GM21825 (cell line): ENCODE measurements around the gene ARF3.
A peak's percentile ranks its signal among the peaks of the same experiment; 100 is the strongest.

ENCODE experiments used
- ATAC-seq: cut with Tn5 transposase; IDR thresholded peaks from one replicate; pipeline ENCODE4 v1.9.1; 2021; ENCODE audit warnings: mild to moderate bottlenecking, moderate library complexity; ENCODE audit not compliant: unreplicated experiment

The ARF3 gene

DNA sequence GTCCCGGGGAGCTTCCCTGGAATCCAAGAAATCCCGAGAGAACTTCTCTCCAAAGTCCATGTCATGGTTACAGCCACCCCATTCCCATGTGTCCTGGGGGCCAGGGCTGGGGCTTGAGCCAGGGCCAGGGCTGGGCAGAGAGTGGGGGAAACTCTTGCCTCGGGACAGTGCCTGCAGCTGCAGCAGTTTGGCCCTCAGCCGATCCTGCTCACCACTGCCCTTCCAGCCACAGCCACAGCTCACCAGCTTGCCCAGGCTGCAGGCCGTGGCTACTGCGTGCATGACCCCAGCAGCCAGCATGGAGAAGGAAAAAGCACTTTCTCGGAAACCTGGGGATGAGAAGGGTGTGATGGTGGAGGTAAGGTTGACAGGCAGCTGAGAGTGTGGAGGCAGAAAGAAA is 10.7 kb upstream of the ARF3 start:
- ATAC-seq, result no peak

DNA sequence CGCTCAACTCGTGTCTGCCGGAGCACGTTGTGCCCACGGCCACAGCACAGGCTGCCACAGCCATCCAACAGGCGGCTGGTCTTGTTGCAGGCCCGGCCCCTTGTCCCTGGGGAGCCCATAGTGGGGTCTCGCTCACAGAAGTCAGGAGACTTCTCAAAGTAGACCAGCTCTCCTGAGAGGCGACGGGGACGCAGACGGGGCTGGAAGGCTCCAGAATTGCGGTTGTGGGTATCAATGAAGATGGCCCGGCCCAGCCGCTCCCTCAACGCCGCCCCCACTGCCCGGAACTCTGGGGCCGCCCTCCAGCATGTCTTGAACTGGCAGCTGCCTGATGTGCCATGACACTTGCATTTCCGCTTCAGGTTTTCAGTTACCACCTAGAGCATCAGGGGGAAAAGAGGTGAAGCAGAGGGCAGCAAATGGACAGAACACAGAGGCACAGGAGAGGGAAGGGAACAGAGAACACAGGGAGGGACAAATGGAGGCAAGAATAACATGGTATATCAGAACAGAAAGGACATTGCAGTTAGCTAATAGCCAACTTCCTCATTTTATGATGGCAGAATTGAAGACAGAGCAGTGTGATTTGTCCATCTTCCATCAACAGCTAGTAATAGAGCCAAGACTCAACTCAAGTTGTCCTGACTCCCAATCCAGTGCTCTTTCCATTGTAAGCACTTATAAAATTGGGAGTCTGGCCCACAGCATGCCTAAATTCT is 9.0 kb upstream of the ARF3 start:
- ATAC-seq, result no peak

DNA sequence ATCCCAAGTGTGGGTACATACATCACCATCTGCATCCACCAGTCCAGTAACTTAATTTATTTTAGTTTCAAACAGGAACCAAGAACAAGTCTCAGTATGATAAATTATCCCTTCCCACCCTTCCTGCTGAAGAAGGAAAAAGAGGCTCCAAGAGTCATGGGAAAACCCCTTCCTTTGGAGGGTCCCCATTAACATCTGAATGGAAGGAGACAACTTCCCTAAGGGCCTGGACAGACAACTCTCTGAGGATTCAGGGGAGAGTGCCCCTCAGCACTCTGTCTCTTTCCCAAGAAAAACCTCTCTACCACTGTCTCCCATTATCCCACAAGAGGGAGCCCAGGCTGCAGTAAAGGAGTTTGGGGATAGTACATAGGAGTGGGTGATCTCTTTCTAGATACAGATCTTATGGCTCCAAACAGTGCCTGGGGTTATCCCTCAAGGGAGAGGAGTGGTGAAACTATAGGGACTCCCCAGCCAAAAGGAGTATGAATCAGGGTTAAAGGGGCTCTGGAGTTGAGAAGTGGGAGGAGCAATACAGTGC is 8.1 kb upstream of the ARF3 start:
- ATAC-seq, result no peak

DNA sequence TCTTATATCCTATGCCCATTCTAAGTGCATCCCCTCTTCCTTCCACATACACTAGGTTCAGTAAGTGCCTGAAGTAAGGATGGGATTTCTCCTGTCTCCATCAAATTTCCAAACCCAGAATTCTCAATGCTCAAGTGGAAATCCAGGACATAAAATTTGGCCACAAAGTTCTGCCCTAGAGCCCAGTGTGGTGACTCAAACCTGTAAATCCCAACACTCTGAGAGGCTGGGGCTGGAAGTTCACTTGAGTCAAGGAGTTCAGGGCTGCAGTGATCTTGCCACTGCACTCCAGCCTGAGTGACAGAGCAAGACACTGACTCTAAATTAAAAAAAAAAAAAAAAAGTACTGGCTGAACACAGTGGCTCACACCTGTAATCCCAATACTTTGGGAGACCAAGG is 4.5 kb upstream of the ARF3 start:
- no peak for ATAC-seq

DNA sequence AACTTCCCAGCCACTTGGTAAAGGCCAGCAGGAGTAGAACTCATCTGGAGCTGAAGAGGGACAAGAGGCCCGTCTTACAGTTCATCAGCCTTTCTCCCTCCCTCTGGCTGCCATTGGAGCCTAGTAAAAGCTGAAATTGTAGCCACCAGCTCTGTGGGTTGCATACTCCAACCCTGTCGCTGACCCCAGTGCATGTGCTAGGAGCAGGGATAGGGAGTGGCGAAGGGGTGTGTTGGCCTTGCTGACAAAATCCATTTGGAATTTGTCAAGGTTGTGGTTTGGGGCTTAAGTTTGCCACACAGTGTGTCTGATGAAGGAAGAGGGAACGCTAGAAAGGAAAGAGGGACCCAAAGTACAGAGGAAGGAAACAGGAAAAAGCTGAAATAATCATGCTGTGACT is 4.0 kb upstream of the ARF3 start:
- no peak for ATAC-seq

DNA sequence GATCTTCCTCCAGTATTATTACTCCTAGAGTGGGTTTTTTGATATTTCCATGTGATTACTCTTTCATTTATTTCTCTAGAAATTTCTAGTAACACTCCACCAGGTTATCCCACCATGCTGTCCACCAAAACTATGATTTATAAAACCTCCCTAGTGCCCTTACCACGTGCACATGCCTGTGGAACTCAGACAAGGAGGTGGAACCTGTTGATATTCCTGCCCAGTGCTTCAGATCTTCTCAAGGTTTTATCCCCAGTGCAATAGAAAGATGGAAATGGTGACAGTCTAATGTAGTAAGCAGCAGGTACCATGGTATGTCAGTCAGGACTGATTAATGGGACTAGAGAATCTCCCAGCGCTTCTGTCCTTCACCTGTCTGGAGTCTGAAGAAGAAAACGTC is 3.5 kb upstream of the ARF3 start:
- ATAC-seq, result no peak

DNA sequence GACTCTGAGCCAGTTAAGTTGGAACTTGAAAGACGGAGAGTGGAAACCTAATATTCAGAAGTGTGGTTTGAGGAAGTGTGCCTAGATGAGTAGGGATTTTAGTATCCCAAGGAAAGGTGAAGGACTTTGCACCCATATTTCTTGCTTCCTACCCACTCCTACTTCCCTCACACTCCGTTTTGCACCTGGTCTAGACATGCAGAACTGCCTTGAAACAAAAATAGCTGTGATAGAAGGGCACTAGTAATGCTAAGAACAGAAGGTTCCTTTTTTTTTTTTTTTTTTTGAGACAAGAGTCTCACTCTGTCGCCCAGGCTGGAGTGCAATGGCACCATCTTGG is 732 bp upstream of the ARF3 start:
- no peak for ATAC-seq

DNA sequence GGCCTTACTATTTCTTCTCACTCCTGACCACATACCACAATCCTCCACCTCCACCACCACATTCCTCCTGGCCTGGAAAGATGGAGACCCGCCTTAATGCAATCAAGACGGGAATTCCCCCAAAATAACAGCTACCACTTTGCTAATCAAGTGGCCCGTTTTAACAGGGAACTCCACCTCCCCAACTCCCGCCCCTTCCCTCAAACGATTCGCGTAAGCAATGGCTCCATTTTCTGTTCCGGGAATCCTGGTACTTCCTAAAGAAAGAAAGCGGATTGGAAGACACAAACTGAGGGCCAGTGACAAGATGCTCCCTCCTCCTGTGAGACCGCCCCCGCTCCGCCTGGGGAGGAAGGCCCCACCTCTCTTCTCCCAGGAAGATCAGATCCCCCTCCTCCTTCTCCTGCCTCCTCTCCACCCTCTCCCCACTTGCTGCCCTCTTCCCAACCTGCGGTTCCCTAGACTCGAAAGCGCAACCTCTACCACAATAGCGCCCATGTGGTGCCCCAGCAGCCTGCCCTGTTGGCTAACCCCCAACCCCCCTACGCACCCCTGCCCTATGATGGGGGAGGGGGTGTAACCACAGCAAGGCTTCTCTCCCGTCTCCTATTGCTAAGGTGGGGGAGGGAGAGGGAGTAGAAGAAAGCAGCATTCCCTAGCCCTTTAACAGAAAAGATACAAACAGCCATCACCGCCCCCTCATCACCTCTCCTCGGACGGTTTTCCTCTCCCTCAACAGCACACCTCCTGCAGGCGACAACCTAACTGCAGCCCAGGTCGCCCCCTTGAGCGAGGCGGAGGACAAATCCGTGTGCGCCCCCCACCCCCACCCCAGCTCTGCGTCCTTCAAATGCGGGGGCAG is 777 bp downstream of the ARF3 start:
- ATAC-seq, result peak; percentile 5

DNA sequence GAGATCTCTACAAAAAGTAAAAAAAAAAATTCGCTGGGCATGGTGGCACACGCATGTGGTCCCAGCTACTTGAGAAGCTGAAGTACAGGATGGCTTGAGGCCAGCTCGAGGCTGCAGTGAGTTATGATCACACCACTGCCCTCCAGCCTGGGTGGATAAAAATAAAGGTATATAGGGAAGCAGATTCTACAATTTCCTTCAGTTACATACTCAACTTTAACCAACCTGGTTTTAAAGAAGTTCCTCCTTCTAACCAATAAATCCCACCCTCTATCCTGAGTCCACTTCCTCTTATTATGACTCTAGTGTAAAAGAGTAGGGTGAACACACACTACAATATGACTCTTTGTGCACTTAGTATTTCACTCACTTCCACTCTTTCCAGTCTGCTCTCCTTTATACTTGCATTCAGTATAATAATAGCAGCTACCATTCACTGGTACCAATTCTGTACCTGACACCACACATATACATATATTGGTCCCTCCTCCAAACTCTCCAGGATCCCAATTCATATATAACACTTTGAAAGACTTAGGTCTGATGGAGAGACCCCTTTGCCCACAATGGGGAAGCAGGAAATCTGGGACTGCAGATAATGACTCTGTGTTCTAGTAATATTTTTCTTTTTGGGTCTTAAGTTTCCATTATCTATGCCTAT is 2.3 kb downstream of the ARF3 start:
- no peak for ATAC-seq

DNA sequence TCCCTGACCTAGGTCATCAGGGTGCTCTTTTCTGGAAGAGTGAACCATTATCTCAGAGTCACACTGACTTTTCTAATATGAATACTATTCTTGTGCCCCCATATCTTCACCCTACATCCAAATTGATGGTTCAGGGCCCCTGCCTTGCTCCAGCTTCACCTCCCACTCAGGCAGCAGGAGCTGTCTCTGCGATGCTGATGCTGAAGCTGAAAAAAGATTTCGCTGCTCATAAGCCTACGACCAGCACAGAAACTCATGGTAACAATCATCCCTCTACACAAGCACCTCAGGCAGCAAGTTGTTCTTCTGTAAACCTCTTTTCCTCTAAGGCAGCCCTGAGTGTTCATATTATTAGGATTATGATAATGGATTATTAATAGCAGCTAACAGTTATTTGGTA is 3.2 kb downstream of the ARF3 start:
- no peak for ATAC-seq

DNA sequence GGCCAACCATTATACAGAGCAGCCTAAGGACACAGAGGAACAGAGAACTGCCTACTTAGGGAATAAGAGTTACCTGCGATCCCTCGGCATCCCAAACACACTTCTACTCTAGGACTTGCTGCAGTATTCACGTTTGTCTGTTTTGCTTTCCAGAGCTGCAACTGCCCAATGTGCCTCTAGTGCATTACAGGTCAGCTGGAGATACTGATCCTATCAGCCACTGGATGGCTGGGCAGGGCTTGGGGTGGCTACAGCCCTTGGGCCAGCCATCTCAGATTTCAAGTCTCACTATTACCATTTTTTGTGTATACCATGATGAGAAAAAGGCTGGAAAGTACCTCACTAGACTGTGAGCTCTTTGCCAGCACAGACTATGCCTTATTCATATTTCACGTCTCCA is 4.6 kb downstream of the ARF3 start:
- no peak for ATAC-seq

DNA sequence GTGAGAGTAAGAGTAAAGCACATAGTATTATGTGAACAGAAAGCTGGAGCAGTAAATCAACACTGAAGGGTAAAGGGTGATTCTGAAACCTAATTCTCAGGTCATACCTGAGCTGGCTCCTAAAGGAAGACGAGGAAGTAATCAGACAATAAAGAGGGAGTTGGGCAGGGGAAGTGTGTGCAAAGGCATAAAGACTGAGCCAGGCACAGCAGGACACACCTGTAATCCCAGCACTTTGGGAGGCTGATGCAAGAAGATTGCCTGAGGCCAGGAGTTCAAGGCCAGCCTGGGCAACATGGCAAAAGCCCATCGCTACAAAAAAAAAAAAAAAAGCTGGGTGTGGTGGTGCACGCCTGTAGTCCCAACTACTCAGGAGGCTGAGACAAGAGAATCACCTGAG is 9.6 kb downstream of the ARF3 start:
- ATAC-seq, result no peak

DNA sequence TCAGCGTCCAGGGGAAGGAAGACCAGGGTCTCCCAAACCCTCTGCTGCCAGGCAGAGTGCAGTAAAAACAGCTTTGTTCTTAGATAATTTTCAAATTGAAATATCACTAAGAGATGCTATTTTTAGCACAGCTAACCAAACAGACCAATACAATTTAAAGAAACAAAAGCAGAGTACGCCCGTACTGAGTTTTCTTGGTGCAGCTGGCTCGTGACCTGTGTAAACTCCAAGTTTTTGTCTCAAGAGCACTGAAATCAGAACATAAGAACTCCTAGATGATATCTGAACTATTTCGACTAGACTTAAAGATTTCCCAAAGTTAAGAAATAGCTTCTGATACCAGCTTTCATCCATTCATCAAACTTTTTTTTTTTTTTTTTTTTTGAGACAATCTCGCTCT is 10.3 kb downstream of the ARF3 start:
- ATAC-seq, result no peak

DNA sequence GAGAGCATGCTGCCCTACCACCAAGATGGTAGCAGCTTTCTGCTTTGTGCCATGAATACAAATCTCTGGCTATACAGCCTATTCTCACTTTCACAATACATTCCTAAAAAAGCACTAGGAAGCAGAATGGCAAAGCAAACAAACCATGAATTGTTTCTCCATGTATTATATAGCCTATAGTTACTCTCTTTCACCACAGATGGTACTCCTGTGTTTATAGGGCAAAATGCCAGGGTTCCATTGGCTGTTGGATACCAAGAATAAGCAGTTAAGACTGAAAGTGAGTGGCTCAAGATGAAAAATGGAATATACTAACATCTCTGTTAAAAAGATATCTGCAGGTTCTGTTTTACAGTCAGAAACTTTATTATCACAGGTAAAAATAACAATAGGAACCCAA is 11.1 kb downstream of the ARF3 start:
- ATAC-seq, result no peak

DNA sequence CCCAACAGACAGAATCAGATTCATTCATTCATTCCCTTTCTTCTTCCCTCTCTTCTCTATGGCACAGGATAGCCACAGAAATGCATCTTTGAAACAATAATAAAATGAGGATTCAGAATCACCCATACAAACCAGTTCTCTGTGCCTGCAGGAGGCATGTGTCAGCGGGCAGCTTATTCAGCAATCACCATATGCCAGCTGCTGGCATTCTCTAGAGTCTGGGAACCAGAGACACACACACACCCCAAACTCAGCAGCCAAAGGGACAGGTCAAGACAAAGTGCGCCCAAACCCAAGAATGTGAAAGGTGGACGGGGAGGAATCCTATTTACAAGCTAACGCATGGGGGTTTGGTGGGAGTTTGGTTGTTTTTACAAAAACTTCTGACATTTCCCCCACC is 14.1 kb downstream of the ARF3 start:
- ATAC-seq, result no peak

DNA sequence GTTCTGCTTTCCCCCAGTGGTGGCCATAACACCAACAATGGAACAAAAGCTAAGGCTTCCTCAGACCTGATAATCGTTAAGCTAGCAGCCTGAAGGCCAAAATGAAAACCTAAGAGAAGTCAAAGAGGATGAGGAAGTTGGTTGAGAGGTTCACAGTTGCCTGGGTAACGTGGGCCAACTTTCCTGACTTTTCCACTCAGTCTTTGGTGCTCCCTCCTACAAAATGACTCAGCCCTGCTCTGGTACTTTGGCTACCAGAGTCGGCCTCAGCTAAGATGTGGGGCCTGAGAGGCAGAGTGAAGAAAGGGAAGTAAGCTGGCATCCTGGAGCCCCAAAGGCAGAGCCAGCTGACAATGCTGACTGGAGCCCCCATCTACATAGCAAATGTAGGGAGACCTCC is 17.1 kb downstream of the ARF3 start:
- no peak for ATAC-seq

DNA sequence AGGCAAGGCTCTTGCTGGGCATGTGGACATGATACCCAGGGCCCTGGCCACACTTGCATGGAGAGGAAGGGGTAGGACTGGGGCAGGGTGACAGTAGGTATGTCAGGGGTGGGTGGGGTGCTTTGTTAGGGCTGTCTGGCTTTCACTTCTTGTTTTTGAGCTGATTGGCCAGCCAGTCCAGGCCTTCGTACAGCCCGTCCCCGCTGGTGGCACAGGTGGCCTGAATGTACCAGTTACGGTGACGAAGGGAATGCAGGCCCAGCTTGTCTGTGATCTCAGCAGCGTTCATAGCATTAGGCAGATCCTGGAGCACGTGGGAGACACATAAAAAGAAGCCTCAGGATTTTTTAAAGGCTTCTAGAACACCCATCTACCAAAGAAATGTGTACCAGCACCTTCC is 18.5 kb downstream of the ARF3 start:
- no peak for ATAC-seq

DNA sequence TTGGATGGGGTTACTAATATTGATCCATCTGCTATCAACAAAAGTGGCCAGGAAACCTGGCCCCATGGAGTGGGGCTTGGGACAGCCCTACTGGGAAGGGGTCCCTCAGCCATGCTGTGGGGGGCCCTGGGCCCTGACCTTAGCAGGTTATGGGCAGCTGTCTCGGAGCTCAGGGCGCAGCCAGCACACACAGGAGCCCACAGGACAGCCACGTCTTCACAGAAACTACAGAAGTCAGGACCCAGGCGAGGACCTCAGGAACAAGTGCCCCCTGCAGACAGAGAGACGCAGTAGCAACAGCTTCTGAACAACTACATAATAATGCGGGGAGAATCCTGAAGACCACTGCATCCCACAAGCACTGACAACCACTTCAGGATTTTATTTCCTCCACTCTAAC is 20.1 kb downstream of the ARF3 start:
- ATAC-seq, result no peak

DNA sequence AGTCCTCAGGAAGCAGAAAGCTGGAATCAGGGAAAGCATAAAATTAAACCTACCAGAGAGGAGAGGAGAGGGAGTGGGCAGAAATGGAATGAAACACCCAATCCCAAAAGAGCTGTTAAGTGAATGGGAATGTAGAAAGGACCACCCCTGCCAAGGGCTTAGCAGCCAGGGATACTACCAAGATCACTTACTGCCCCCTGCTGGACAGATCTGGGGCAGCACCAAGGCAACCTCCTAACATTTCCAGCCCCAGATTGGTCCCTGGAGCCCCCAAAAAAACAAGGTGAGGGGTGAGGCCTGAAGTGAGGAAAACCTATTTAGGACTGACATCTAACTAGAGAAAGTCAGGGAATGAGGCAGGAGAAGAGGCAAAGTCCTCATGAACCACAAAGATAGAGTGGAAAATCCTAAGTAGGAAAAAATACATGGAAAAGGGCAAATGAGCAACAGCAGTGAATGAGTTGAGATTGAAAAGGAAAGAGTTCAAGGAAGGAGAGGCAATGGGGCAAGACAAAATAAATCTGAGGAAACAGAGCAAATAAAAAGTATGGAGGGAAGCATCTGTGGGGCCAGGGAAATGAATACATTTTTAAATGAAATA is 20.8 kb downstream of the ARF3 start:
- ATAC-seq, result no peak

DNA sequence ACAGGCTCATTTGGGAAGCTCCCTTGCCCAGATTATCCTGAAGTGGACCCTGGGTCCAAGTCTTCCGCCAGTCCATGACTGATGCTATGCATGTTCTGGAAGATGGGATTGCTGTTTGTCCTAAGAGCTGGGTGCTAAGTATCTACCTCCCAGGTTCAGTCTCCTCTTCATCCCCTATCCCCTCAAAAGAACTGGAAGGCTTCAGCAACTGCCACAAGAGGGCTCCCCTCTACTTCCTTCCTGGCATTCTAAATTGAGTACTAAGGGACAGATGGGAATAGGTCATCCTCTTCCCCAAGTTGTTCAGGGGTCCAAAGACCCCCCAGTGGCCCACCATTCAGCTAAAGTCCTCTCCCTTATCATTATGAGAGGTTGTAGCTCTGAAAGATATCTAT is 23.0 kb downstream of the ARF3 start:
- no peak for ATAC-seq

DNA sequence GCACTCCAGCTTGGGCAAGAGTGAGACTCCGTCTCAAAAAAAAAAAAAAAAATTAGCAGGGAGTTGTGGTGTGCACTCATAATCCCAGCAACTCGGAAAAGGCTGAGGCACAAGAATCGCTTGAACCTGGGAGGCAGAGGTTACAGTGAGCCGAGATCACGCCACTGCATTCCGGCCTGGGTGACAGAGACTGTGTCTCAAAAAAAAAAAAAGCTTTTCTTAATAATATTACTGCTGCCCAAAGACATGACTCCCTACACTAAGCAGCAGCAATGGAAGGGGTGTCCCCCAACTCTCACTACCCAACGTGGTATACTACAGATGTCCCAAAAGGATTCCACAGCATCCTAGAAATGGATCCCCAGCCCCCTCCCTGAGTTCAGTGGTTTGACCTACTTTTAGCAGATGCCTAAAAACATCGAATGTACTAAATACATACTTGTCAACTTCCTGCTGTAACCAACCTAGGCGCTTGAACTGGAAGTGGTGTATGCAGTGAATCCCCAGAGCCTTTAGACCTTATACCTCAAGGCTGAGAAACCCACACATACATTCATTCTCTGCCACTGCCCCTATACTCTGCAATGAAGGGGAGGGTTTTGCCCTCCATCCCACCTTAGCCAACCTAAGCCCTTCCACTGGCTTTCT is 23.5 kb downstream of the ARF3 start:
- no peak for ATAC-seq
